Measurements from ENCODE around the gene KCNAB1. TPM values are rescaled to one million over a fixed set of nuclear protein-coding genes. Genes with fewer than 3 reads are reported as not detected.
"Not testable (repeated sequence)": the region's sequence is repeated elsewhere in the genome, so short reads cannot be mapped to it uniquely, and the experiment has no call there.

The KCNAB1 gene
- polyA plus RNA-seq, 1 donor from 2014 or later: 0.26 TPM

DNA sequence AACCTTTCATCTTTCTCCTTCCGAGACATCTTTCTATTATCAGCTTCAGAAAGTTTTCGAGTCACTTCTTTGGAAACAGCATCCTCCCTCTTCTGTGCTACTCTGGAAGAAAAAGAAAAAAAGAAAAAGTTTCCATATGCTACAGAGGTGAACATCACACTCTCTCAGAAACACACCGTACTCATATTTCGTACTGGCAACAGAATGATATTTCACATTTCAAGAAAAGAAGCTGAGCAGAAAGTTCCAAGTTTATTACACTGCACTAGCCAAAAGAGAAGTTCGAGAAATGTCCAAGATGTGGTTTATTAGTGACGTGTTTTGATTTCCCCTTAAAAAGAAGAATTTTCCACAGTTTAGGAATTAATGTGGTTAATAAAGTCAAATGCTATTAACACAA is 428.5 kb downstream of the KCNAB1 start:
- no peak overlapping the region for H3K27ac Mint-ChIP-seq
- H3K36me3 Mint-ChIP-seq: peaks cover 6% of the 10 kb centered on the region
- no peaks in the 10 kb centered on the region for H3K9me3 Mint-ChIP-seq
- H3K4me1 Mint-ChIP-seq: peaks cover 23 to 38% (median 30%) of the 10 kb centered on the region in 3 donors
- no peak overlapping the region for H3K4me3 Mint-ChIP-seq
- no peaks in the 10 kb centered on the region for H3K27me3 Mint-ChIP-seq

DNA sequence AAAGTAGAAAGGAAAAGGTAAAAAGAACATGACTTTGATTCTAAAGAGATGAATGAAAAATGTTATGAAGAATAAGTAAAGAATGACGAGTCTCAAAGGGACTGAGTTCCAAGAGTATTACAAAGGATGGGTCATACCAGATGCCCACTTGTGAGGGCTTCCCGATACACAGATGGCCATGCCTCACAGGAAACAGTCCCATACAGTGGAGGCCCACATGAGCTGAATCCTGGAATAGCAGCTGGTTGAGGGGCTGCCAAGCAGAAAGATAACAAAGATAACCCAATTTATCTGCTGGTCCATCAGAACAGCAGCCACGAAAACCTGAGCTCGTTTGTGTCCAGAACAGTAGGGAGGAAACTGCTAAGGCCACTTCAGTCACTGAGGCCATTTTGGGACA is 430.9 kb downstream of the KCNAB1 start:
- H3K4me1 Mint-ChIP-seq: peaks cover 27 to 42% (median 40%) of the 10 kb centered on the region in 3 donors
- H3K27ac Mint-ChIP-seq: no peak overlapping the region
- H3K4me3 Mint-ChIP-seq: peak overlapping the region in 3 of 4 donors; percentile 8 to 94 (median 23)
- no peaks in the 10 kb centered on the region for H3K27me3 Mint-ChIP-seq
- H3K36me3 Mint-ChIP-seq: peaks cover 6% of the 10 kb centered on the region
- H3K9me3 Mint-ChIP-seq: no peaks in the 10 kb centered on the region

DNA sequence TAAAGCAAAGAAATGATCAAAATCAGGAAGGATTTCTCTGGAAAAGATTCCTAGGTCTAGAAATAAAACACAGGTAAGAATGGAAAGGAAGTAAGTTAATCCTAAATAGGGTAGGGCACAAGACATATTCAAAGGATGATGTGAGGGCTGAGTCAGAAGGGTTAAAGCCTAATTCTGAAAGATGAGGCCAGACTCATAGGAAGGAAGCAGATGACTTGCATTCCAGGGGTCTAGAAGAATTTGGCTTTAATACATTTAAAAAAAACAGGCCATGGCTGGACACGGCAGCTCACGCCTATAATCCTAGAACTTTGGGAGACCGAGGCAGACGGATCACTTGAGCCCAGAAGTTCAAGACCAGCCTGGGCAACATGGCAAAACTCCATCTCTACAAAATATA is 431.4 kb downstream of the KCNAB1 start:
- H3K4me1 Mint-ChIP-seq: peaks cover 24 to 39% (median 35%) of the 10 kb centered on the region in 3 donors
- peak overlapping the region in 2 of 4 donors; percentile 13 to 94 for H3K4me3 Mint-ChIP-seq
- no peaks in the 10 kb centered on the region for H3K27me3 Mint-ChIP-seq
- no peaks in the 10 kb centered on the region for H3K9me3 Mint-ChIP-seq
- no peak overlapping the region for H3K27ac Mint-ChIP-seq
- H3K36me3 Mint-ChIP-seq: peaks cover 6% of the 10 kb centered on the region

DNA sequence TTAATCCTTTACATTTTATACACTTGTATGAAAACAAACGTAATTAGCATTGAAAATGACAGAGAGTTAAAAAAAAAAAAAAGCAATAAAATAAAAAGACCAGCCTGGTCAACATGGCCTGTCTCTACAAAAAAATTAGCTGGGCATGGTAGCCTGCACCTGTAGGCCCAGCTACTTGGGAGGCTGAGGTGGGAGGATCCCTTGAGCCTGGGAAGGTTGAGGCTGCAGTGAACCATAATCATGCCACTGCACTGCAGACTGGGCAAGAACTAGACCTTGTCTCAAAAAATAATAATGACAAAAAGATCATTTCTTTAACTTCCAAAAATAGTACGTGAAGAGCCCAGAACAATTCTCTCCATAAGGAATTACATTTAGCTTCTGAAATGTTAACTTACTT is 432.6 kb downstream of the KCNAB1 start:
- peaks cover 24 to 37% (median 34%) of the 10 kb centered on the region in 3 donors for H3K4me1 Mint-ChIP-seq
- no peak overlapping the region for H3K27ac Mint-ChIP-seq
- no peaks in the 10 kb centered on the region for H3K27me3 Mint-ChIP-seq
- H3K36me3 Mint-ChIP-seq: peaks cover 6% of the 10 kb centered on the region
- no peaks in the 10 kb centered on the region for H3K9me3 Mint-ChIP-seq
- peak overlapping the region; percentile 57 to 99 (median 96) for H3K4me3 Mint-ChIP-seq

DNA sequence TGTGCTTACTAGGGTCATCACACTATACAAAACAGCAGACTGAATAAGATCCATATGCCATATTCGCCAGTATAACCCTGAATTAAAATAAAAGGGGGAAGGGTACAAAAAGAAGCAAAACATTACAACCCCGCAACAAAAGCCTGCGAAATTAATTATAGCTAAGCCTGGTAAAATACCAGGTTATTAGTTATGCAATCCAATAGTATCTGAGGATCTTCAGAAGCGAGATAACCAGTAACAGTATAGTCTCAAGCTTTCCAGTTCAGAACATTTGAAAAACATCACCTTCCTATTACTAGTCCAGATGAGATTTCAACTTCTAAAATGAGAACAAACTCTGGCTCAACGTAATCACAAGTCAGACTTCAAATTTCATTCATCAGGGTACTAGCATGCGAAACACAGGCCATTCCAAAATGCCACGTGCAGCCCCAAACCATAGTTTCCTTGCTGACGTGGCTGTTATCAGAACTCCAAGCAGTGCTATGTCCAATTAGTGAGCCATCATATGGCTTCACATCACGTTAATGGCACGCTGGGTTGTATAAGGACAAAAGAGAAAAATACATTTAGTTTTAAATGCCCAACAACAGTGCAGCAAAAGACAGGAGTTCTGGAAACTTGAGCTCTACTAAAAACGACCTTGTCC is 433.5 kb downstream of the KCNAB1 start:
- H3K9me3 Mint-ChIP-seq: no peaks in the 10 kb centered on the region
- peaks cover 6% of the 10 kb centered on the region for H3K36me3 Mint-ChIP-seq
- H3K4me1 Mint-ChIP-seq: peaks cover 24 to 37% (median 34%) of the 10 kb centered on the region in 3 donors
- H3K27me3 Mint-ChIP-seq: no peaks in the 10 kb centered on the region
- H3K27ac Mint-ChIP-seq: peak overlapping the region; percentile 7 to 95 (median 95)
- H3K4me3 Mint-ChIP-seq: peak overlapping the region; percentile 94 to 99 (median 98)

DNA sequence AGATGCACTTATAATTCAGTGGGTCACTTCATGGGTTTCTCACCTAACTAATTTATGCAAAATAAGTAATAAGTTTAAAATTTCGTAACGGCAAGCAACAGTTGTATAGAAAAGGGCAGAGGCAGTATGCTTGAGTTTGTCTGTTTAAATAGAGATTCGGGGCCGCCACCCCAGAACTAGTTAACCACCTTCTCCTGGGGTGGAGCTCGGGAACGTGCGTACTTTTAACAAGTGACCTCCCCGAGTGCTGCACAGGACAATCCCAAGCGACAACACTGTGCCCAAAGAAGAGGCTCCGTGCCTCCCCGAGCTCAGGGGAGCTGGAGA is 434.1 kb downstream of the KCNAB1 start:
- no peaks in the 10 kb centered on the region for H3K9me3 Mint-ChIP-seq
- no peaks in the 10 kb centered on the region for H3K27me3 Mint-ChIP-seq
- H3K4me1 Mint-ChIP-seq: peaks cover 24 to 37% (median 34%) of the 10 kb centered on the region in 3 donors
- peak overlapping the region; percentile 94 to 99 (median 98) for H3K4me3 Mint-ChIP-seq
- peaks cover 6% of the 10 kb centered on the region for H3K36me3 Mint-ChIP-seq
- H3K27ac Mint-ChIP-seq: peak overlapping the region; percentile 73 to 95 (median 95)

DNA sequence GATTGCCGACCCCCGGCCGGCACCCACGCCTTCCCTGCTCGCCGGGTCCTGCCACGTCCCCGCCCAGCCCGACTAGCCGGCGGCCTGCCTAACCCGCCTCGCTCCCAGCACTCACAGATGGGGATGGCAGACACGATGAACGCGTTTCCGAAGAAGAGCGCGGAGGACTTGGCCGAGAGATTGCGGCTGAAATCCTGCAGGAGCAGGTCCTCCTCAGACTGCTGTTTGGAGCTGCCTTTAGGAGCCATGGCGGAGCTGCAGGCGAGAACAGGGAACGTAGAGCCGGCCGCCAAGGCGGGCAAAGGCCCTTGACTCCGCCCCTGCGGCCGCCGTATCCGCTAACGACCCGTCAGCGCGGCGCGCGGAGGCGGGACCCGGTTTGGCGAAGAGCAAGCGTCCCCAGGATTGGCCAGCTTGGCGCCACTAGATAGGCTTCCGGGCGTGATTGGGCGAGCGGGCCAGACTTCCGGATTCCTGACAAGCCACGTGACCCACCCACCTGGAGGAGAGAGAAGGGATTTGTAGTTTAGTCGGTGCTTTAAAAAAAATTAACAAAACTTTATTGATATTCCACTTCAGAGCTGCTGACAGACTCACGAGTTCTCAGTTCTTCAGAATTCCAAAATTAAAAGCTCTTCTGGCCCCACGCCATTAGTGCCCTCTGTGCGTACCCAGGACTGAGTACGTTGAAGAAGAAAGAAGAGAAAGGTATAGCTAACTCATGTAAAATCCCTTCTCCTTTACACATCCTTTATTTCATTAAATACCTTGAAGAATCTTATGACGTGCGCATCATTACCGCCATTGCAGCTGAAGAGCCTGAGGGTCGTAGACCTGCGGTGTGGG is 434.7 kb downstream of the KCNAB1 start, which contains the start of gene SSR3:
Gene SSR3, minus strand, starts transcription at position 276 of the 846 bp plus-strand sequence. Its CDS starts 28 bp downstream, at position 248.
- peaks cover 6% of the 10 kb centered on the region for H3K36me3 Mint-ChIP-seq
- H3K27ac Mint-ChIP-seq: peak within 1 kb of the TSS; percentile 73 to 95 (median 95)
- H3K27me3 Mint-ChIP-seq: no peaks in the 10 kb centered on the region
- peak within 1 kb of the TSS; percentile 94 to 99 (median 98) for H3K4me3 Mint-ChIP-seq
- peaks cover 24 to 37% (median 34%) of the 10 kb centered on the region in 3 donors for H3K4me1 Mint-ChIP-seq
- H3K9me3 Mint-ChIP-seq: no peaks in the 10 kb centered on the region

DNA sequence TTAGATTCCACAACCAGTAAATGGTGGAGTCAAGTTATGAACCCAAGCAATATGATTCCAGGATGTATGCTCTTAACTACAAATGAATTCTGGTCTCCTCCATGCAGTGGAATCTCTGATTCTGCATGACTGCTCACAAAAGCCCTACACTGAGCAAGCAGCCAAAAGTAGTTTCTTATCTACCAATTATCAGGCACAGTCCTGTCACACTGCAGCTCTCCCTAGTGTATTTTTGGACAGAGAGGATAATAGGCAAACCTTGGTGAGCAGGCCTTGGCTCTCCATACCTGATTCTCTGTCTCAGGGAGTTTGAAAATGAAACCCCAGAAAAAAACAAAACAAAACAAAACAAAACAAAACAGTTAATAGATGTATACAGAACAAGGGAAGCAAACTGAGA is 438.0 kb downstream of the KCNAB1 start:
- peaks cover 9 to 13% (median 13%) of the 10 kb centered on the region in 3 donors for H3K4me1 Mint-ChIP-seq
- H3K9me3 Mint-ChIP-seq: no peaks in the 10 kb centered on the region
- H3K27ac Mint-ChIP-seq: no peak overlapping the region
- peaks cover 3% of the 10 kb centered on the region for H3K27me3 Mint-ChIP-seq
- no peaks in the 10 kb centered on the region for H3K36me3 Mint-ChIP-seq
- H3K4me3 Mint-ChIP-seq: no peak overlapping the region

DNA sequence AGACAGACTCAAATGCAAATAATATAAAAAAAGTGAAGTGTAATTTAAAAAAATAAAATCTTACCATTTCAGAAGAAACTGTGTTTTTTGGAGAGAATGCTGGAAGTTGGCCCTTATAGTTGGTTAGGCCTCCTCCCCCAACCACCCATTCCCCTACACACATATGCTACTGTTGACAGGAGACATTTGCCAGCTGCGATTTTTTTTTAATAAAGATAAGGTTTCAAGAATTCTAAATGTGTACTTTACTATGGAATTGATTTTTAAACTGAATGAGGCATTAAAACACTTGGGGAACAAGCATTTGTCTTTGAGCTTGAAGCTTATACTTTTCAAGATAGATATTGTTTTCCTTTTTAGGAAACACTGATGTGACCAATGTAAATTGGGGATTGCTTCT is 438.9 kb downstream of the KCNAB1 start:
- Mint-ChIP-seq H3K9me3 (no peaks in the 10 kb centered on the region), H3K4me3 (no peak overlapping the region), H3K27me3 (peaks cover 4% of the 10 kb centered on the region), H3K27ac (no peak overlapping the region), H3K4me1 (peaks cover 2 to 8% (median 5%) of the 10 kb centered on the region in 3 donors), H3K36me3 (no peaks in the 10 kb centered on the region)

DNA sequence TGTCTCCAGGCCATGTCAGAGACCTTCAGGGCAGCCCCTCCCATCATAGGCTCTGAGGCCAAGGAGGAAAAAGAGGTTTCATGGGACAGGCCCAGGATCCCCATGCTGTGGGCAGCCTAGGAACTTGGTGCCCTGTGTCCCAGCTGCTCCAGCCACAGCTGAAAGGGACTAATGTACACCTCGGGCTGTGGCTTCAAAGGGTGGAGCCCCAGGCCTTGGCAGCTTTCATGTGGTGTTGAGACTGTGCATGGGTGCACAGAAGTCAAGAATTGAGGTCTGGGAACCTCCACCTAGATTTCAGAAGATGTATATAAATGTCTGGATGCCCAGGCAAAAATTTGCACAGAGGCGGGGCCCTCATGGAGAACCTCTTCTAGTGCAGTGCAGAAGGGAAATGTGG is 441.2 kb downstream of the KCNAB1 start:
- Mint-ChIP-seq H3K4me3 (no peak overlapping the region), H3K9me3 (no peaks in the 10 kb centered on the region), H3K4me1 (no peaks in the 10 kb centered on the region), H3K27ac (no peak overlapping the region), H3K36me3 (no peaks in the 10 kb centered on the region), H3K27me3 (peaks cover 4% of the 10 kb centered on the region)

DNA sequence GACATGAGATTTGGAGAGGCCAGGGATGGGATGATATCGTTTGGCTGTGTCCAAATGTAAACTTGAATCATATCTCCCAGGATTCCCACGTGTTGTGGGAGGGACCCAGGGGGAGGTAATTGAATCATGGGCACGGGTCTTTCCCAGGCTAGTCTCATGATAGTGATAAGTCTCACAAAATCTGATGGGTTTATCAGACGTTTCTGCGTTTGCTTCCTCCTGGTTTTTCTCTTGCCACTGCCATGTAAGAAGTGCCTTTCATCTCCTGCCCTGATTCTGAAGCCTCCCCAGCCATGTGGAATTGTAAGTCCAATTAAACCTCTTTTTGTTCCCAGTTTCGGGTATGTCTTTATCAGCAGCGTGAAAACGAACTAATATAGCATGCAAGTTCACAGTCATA is 442.1 kb downstream of the KCNAB1 start:
- not testable (repeated sequence) for H3K27ac Mint-ChIP-seq, H3K27me3 Mint-ChIP-seq, H3K9me3 Mint-ChIP-seq, H3K4me3 Mint-ChIP-seq, H3K36me3 Mint-ChIP-seq, H3K4me1 Mint-ChIP-seq

DNA sequence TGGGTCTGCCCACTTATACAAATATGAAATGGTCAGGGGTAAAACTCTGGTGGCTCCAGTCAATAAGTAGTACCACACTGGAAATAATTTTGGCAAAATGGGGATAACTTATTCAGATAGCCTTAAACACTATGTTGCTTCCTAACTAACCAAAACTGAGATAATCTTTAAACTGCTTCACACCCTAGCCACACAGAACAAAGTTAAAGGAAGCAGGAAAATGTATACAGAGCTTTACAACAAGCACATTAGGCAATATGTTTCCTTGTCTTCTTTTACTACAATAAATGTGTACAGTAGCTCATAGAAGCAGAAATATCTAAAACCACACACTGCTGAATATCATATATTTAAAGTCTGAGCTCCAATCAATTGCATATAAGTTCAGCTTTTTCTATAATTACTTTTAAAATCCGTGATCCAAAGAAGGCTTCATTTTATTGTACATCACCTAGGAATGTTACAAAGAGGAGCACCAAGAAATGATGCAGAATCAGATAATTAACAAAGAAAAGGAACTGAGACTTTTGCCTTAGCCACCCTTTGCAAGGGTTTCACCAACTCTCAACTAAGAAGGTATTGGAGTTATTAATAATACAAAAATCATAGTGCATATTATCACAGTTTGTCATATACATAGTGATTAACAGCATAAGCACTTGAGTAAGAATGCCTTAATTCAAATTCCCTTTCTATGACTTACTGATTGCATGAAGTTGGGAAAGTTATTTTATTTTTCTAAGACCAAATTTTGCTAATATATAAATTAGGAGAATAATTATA is 443.7 kb downstream of the KCNAB1 start:
- Mint-ChIP-seq H3K27ac (no peak overlapping the region), H3K27me3 (peaks cover 7% of the 10 kb centered on the region), H3K9me3 (no peaks in the 10 kb centered on the region), H3K36me3 (no peaks in the 10 kb centered on the region), H3K4me3 (no peak overlapping the region), H3K4me1 (peaks cover 2 to 6% (median 4%) of the 10 kb centered on the region in 3 donors)

DNA sequence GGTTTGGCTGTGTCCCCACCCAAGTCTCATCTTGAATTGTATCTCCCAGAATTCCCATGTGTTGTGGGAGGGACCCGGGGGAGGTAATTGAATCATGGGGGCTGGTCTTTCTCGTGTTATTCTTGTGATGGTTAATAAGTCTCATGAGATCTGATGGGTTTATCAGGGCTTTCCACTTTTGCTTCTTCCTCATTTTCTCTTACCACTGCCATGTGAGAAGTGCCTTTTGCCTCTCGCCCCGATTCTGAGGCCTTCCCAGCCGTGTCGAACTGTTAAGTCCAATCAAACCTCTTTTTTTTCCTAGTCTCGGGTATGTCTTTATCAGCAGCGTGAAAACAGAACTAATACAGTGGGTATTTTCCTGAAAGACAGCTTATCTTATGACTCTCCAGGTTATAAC is 448.6 kb downstream of the KCNAB1 start:
- not testable (repeated sequence) for H3K36me3 Mint-ChIP-seq, H3K27ac Mint-ChIP-seq, H3K4me3 Mint-ChIP-seq, H3K27me3 Mint-ChIP-seq, H3K9me3 Mint-ChIP-seq
- peaks cover 10% of the 10 kb centered on the region in 3 donors for H3K4me1 Mint-ChIP-seq

DNA sequence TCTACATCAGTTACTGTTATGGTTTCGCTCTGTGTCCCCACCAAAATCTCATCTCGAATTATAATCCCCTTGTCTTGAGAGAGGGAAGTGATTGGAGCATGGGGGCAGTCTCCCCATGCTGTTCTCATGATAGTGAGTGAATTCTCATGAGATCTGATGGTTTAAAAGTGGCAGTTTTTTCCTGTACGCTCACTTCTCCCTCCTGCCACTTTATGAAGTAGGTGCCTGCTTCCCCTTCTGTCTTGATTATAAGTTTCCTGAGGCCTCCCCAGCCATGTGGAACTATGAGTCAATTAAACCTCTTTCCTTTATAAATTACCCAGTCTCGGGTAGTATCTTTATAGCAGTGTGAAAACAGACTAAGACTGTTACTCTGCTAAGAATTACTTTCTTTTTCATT is 449.5 kb downstream of the KCNAB1 start:
- Mint-ChIP-seq H3K27ac (peak overlapping the region in 1 of 3 donors; percentile 54), H3K4me3 (peak overlapping the region in 1 of 4 donors; percentile 34), H3K4me1 (peaks cover 10% of the 10 kb centered on the region in 3 donors)
- not testable (repeated sequence) for H3K27me3 Mint-ChIP-seq, H3K36me3 Mint-ChIP-seq, H3K9me3 Mint-ChIP-seq

DNA sequence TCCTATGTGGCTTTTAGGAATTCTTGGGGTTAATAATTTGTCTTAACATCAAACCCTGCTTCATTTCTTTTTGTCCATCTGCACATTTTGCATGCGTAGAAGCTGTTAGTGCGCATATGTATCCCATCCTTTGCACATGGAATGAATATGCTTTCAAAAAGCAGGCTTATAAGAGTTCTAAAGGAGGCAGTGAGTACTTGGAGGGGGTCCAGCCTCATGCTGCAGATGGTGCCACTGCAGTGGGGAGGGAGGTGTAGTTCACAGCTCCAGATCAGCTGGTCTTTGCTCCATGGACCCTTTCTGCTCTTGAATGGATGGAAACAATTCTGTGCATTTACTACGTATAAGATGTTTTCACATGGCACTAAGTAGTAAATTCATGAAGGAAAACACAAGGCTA is 455.3 kb downstream of the KCNAB1 start:
- H3K27ac Mint-ChIP-seq: no peak overlapping the region
- H3K4me1 Mint-ChIP-seq: no peaks in the 10 kb centered on the region
- peaks cover 0 to 2% (median 0%) of the 10 kb centered on the region in 3 donors for H3K9me3 Mint-ChIP-seq
- peaks cover 7% of the 10 kb centered on the region for H3K27me3 Mint-ChIP-seq
- H3K36me3 Mint-ChIP-seq: no peaks in the 10 kb centered on the region
- no peak overlapping the region for H3K4me3 Mint-ChIP-seq

Data from IgD-negative memory B cell (primary cell).